Naive thymus-derived CD4-positive, alpha-beta T cell (primary cell): ENCODE data around the gene DMRTB1. TPM values are rescaled to one million over a fixed set of nuclear protein-coding genes. Genes with fewer than 3 reads are reported as not detected.
A peak's percentile ranks its signal among the peaks of the same experiment; 100 is the strongest.

Experiments
- ATAC-seq: fragments of 150-1000 bp; cut with Tn5 transposase; 2 replicates; pipeline ENCODE4 v1.10.0; 2021; ENCODE audit warnings: mild to moderate bottlenecking, moderate library complexity
- CTCF ChIA-PET: fragments of 350-600 bp; sonication (Branson Sonifier 250); formaldehyde crosslinking; loops from one replicate; lab custom pipeline; 2021; ENCODE audit warnings: antibody characterized with exemption; lab: Charles Lee
- POLR2A ChIA-PET: fragments of 350-600 bp; sonication (Branson Sonifier 250); formaldehyde crosslinking; loops from one replicate; lab custom pipeline; 2021; ENCODE audit warnings: antibody characterized with exemption, inconsistent platforms; lab: Charles Lee
- DNase-seq, 9 donors: peaks; one replicate each; pipeline versions ENCODE4 v3.0.0 to v3.0.0-alpha.2; 2020 to 2022; ENCODE audit warnings: mixed read lengths in 1 of 9
- H3K27ac ChIP-seq: one replicate; pipeline ENCODE4 v1.7.0; 2013; ENCODE audit warnings: mild to moderate bottlenecking, low read depth, low read length, moderate library complexity
- H3K27me3 ChIP-seq, 2 donors: one replicate each; pipeline ENCODE4 v1.7.0; 2013; ENCODE audit warnings: low read length in 2 of 2, mild to moderate bottlenecking in 2 of 2, moderate library complexity in 2 of 2; ENCODE audit not compliant: control insufficient read depth in 2 of 2, insufficient read depth in 2 of 2
- H3K36me3 ChIP-seq, 3 experiments: 1 replicate in 2 of 3; 2 replicates in 1 of 3; pipeline ENCODE4 v1.7.0; 2013; ENCODE audit warnings: low read length in 3 of 3, mild to moderate bottlenecking in 3 of 3, moderate library complexity in 1 of 3; ENCODE audit not compliant: insufficient read depth in 3 of 3, control insufficient read depth in 2 of 3
- H3K4me1 ChIP-seq, 2 donors: one replicate each; pipeline ENCODE4 v1.7.0; 2013; ENCODE audit warnings: low read length in 2 of 2, mild to moderate bottlenecking in 2 of 2, moderate library complexity in 1 of 2; ENCODE audit not compliant: control insufficient read depth in 2 of 2, insufficient read depth in 2 of 2
- H3K4me3 ChIP-seq: 2 replicates; pipeline ENCODE4 v1.7.0; 2013; ENCODE audit warnings: mild to moderate bottlenecking, low read length
- H3K9me3 ChIP-seq, 3 experiments: 1 replicate in 2 of 3; 2 replicates in 1 of 3; pipeline ENCODE4 v1.7.0; 2013; ENCODE audit warnings: low read length in 3 of 3; ENCODE audit not compliant: control insufficient read depth in 2 of 3
- H3K27ac Mint-ChIP-seq, 9 donors: one replicate each; pipeline ENCODE4 v1.8.0; 2020 to 2022; ENCODE audit warnings: mixed read lengths in 9 of 9, mild to moderate bottlenecking in 8 of 9, moderate library complexity in 5 of 9, inconsistent platforms in 2 of 9
- H3K27me3 Mint-ChIP-seq, 5 donors: one replicate each; pipeline ENCODE4 v1.8.0; 2021 to 2022; ENCODE audit warnings: mixed read lengths in 5 of 5, mild to moderate bottlenecking in 1 of 5
- H3K36me3 Mint-ChIP-seq, 5 donors: one replicate each; pipeline ENCODE4 v1.8.0; 2020 to 2022; ENCODE audit warnings: mixed read lengths in 5 of 5, mild to moderate bottlenecking in 3 of 5, inconsistent platforms in 1 of 5
- H3K4me1 Mint-ChIP-seq, 7 donors: one replicate each; pipeline ENCODE4 v1.8.0; 2020 to 2022; ENCODE audit warnings: mixed read lengths in 7 of 7, mild to moderate bottlenecking in 3 of 7, inconsistent platforms in 1 of 7
- H3K4me3 Mint-ChIP-seq, 10 donors: one replicate each; pipeline ENCODE4 v1.8.0; 2020 to 2022; ENCODE audit warnings: mild to moderate bottlenecking in 10 of 10, mixed read lengths in 10 of 10, moderate library complexity in 6 of 10, inconsistent platforms in 2 of 10
- H3K9me3 Mint-ChIP-seq, 11 donors: one replicate each; pipeline ENCODE4 v1.8.0; 2020 to 2022; ENCODE audit warnings: mixed read lengths in 11 of 11, mild to moderate bottlenecking in 4 of 11, inconsistent platforms in 1 of 11, moderate library complexity in 1 of 11
- intact Hi-C, 2 donors: fragments of 100-400 bp; cut with micrococcal nuclease; formaldehyde crosslinking; loops; one replicate each; pipeline ENCODE4 v1.15.1; 2023
- polyA plus RNA-seq, 2 donors: library from polyadenylated mRNA; unstranded; fragments of 300-500 nt; fragmentation: Illumina TruSeq; gene quantifications; one replicate each; pipeline ENCODE4 v1.2.3, GENCODE V29; 2021
- total RNA-seq, 6 experiments: library from RNA in 5 of 6; stranded (reverse) in 5 of 6; gene quantifications; 1 replicate in 5 of 6; 2 replicates in 1 of 6; pipeline ENCODE4 v1.2.3 and lab custom pipeline; 2021 to 2026

The DMRTB1 gene
- total and polyA plus RNA-seq, 7 experiments from 2014 or later, result not detected

- Mint-ChIP-seq H3K36me3 (no peaks in the 10 kb centered on the region), H3K27ac (no peak overlapping the region), H3K27me3 (peaks cover 18 to 44% (median 30%) of the 10 kb centered on the region in 5 donors), H3K4me1 (peaks cover 0 to 9% (median 0%) of the 10 kb centered on the region in 7 donors), H3K4me3 (no peak overlapping the region), H3K9me3 (no peaks in the 10 kb centered on the region)
- H3K4me1 ChIP-seq, result no peaks in the 10 kb centered on the region
- no peaks in the 10 kb centered on the region for H3K36me3 ChIP-seq
- no peak for DNase-seq
- no peaks in the 10 kb centered on the region for H3K27me3 ChIP-seq
- intact Hi-C loops, result loop anchor here in 1 of 2 donors (10.0 kb wide), 1 partner anchor 111 kb away; no protein-coding TSS in a partner anchor
- H3K9me3 ChIP-seq, result no peaks in the 10 kb centered on the region
- no peak overlapping the region for H3K27ac ChIP-seq
- no peak for ATAC-seq
- ChIA-PET POLR2A (no interaction called here), CTCF (no interaction called here)
- H3K4me3 ChIP-seq, result no peak overlapping the region
These were observed 24.5 kb downstream of the DMRTB1 start for GRCh38 chr1:53483656-53484055.

- no peak overlapping the region for H3K4me3 Mint-ChIP-seq
- H3K36me3 Mint-ChIP-seq, result no peaks in the 10 kb centered on the region
- ATAC-seq (no peak), DNase-seq (no peak)
- intact Hi-C loops, result loop anchor here (1.0 to 10.0 kb wide), 4 partner anchors 110 to 472 kb away; no protein-coding TSS in a partner anchor
- no peak overlapping the region for H3K27ac ChIP-seq
- no peak overlapping the region for H3K4me3 ChIP-seq
- H3K9me3 ChIP-seq, result no peaks in the 10 kb centered on the region
- ChIA-PET CTCF (interaction anchor here (0.6 kb wide), 1 partner anchor 49 kb away, joined by 3 read pairs; no protein-coding TSS in a partner anchor), POLR2A (no interaction called here)
- no peaks in the 10 kb centered on the region for H3K36me3 ChIP-seq
- no peaks in the 10 kb centered on the region for H3K4me1 ChIP-seq
- H3K27ac Mint-ChIP-seq, result no peak overlapping the region
- H3K4me1 Mint-ChIP-seq, result peaks cover 0 to 9% (median 0%) of the 10 kb centered on the region in 7 donors
- no peaks in the 10 kb centered on the region for H3K27me3 ChIP-seq
- H3K27me3 Mint-ChIP-seq, result peaks cover 20 to 51% (median 30%) of the 10 kb centered on the region in 5 donors
- no peaks in the 10 kb centered on the region for H3K9me3 Mint-ChIP-seq
These were observed 25.7 kb downstream of the DMRTB1 start for GRCh38 chr1:53484705-53485477.

- Mint-ChIP-seq H3K9me3 (no peaks in the 10 kb centered on the region), H3K27ac (no peak overlapping the region), H3K4me1 (peaks cover 0 to 9% (median 0%) of the 10 kb centered on the region in 7 donors), H3K36me3 (no peaks in the 10 kb centered on the region), H3K27me3 (peaks cover 20 to 52% (median 35%) of the 10 kb centered on the region in 5 donors), H3K4me3 (no peak overlapping the region)
- H3K4me1 ChIP-seq, result no peaks in the 10 kb centered on the region
- no peaks in the 10 kb centered on the region for H3K27me3 ChIP-seq
- ATAC-seq, result peak; percentile 71
- intact Hi-C loops, result loop anchor here (1.0 to 10.0 kb wide), 4 partner anchors 109 to 472 kb away; no protein-coding TSS in a partner anchor
- peak in 7 of 9 donors; percentile 15 to 66 (median 42) for DNase-seq
- H3K9me3 ChIP-seq, result no peaks in the 10 kb centered on the region
- ChIA-PET POLR2A (no interaction called here), CTCF (no interaction called here)
- no peak overlapping the region for H3K27ac ChIP-seq
- H3K4me3 ChIP-seq, result no peak overlapping the region
- H3K36me3 ChIP-seq, result no peaks in the 10 kb centered on the region
These were observed 26.5 kb downstream of the DMRTB1 start for GRCh38 chr1:53485478-53486394.

- H3K4me3 ChIP-seq, result no peak overlapping the region
- H3K36me3 ChIP-seq, result no peaks in the 10 kb centered on the region
- Mint-ChIP-seq H3K4me3 (no peak overlapping the region), H3K9me3 (no peaks in the 10 kb centered on the region), H3K27ac (no peak overlapping the region), H3K36me3 (no peaks in the 10 kb centered on the region), H3K27me3 (peaks cover 21 to 56% (median 35%) of the 10 kb centered on the region in 5 donors), H3K4me1 (peaks cover 0 to 9% (median 1%) of the 10 kb centered on the region in 7 donors)
- no peaks in the 10 kb centered on the region for H3K27me3 ChIP-seq
- H3K9me3 ChIP-seq, result no peaks in the 10 kb centered on the region
- ATAC-seq (no peak), DNase-seq (no peak)
- intact Hi-C loops, result loop anchor here (5.0 to 10.0 kb wide), 2 partner anchors 108 to 471 kb away; no protein-coding TSS in a partner anchor
- ChIA-PET CTCF (no interaction called here), POLR2A (no interaction called here)
- no peaks in the 10 kb centered on the region for H3K4me1 ChIP-seq
- H3K27ac ChIP-seq, result no peak overlapping the region
These were observed 27.3 kb downstream of the DMRTB1 start for GRCh38 chr1:53486395-53487026.

GRCh38 chr1:53490351-53490750 is 31.2 kb downstream of the DMRTB1 start:
- no peaks in the 10 kb centered on the region for H3K27me3 ChIP-seq
- intact Hi-C loops, result no loop called here
- H3K4me1 ChIP-seq, result no peaks in the 10 kb centered on the region
- no peak for DNase-seq
- POLR2A ChIA-PET, result no interaction called here
- CTCF ChIA-PET, result no interaction called here
- no peak for ATAC-seq
- H3K27ac ChIP-seq, result no peak overlapping the region
- no peak overlapping the region for H3K4me3 ChIP-seq
- Mint-ChIP-seq H3K9me3 (no peaks in the 10 kb centered on the region), H3K36me3 (no peaks in the 10 kb centered on the region), H3K4me1 (peaks cover 0 to 3% (median 1%) of the 10 kb centered on the region in 7 donors), H3K4me3 (no peak overlapping the region), H3K27ac (no peak overlapping the region), H3K27me3 (peaks cover 13 to 35% (median 26%) of the 10 kb centered on the region in 5 donors)
- no peaks in the 10 kb centered on the region for H3K36me3 ChIP-seq
- H3K9me3 ChIP-seq, result no peaks in the 10 kb centered on the region

- Mint-ChIP-seq H3K9me3 (peaks cover 0 to 1% (median 0%) of the 10 kb centered on the region in 11 donors), H3K4me1 (peaks cover 0 to 4% (median 0%) of the 10 kb centered on the region in 7 donors), H3K36me3 (no peaks in the 10 kb centered on the region), H3K4me3 (no peak overlapping the region), H3K27ac (no peak overlapping the region), H3K27me3 (peaks cover 0 to 16% (median 6%) of the 10 kb centered on the region in 5 donors)
- no peak for ATAC-seq
- intact Hi-C loops, result no loop called here
- Histone ChIP-seq H3K36me3 (no peaks in the 10 kb centered on the region), H3K4me1 (peaks cover 0 to 7% of the 10 kb centered on the region in 2 donors), H3K27me3 (no peaks in the 10 kb centered on the region), H3K9me3 (no peaks in the 10 kb centered on the region), H3K4me3 (no peak overlapping the region), H3K27ac (no peak overlapping the region)
- DNase-seq, result no peak
- CTCF ChIA-PET, result no interaction called here
- POLR2A ChIA-PET, result no interaction called here
These were observed 36.6 kb downstream of the DMRTB1 start for GRCh38 chr1:53495633-53496345.
